Gastrocnemius medialis (tissue), 4 donors: ENCODE data around the gene RNASEH2A. TPM values are rescaled to one million over a fixed set of nuclear protein-coding genes. Genes with fewer than 3 reads are reported as not detected.

Source experiments
- ATAC-seq, 2 donors: fragments of 150-250 bp; one replicate each; pipeline ENCODE4 v1.9.1; 2016
- DNase-seq, 2 donors: peaks; one replicate each; pipeline ENCODE4 v3.0.0-alpha.2; 2019
- H3K27ac ChIP-seq, 4 donors: fragments of 200-600 bp; sonication (generic); 1 replicate in 1 of 4; 2 replicates in 3 of 4; pipeline ENCODE4 v1.5.1; 2016 to 2018; ENCODE audit warnings: mild to moderate bottlenecking in 2 of 4, moderate library complexity in 1 of 4
- H3K27me3 ChIP-seq, 3 donors: fragments of 200-600 bp; sonication (generic) in 2 of 3; 1 replicate in 1 of 3; 2 replicates in 2 of 3; pipeline versions ENCODE4 v1.5.1 to v1.6.0; 2016 to 2019; ENCODE audit warnings: mild to moderate bottlenecking in 1 of 3, moderate library complexity in 1 of 3
- H3K36me3 ChIP-seq, 2 donors: fragments of 200-600 bp; sonication (generic) in 1 of 2; one replicate each; pipeline ENCODE4 v1.5.1; 2017 to 2018
- H3K4me1 ChIP-seq, 2 donors: fragments of 200-600 bp; sonication (generic) in 1 of 2; one replicate each; pipeline ENCODE4 v1.5.1; 2016 to 2017; ENCODE audit warnings: mild to moderate bottlenecking in 2 of 2
- H3K4me3 ChIP-seq, 4 donors: fragments of 200-600 bp; sonication (generic) in 3 of 4; 1 replicate in 1 of 4; 2 replicates in 3 of 4; pipeline ENCODE4 v1.5.1; 2016 to 2019; ENCODE audit warnings: mild to moderate bottlenecking in 2 of 4
- H3K9me3 ChIP-seq, 3 donors: fragments of 200-600 bp; sonication (generic) in 2 of 3; 1 replicate in 1 of 3; 2 replicates in 2 of 3; pipeline ENCODE4 v1.5.1; 2016 to 2019
- POLR2A ChIP-seq, 2 donors: fragments of 450-650 bp; IDR thresholded peaks; one replicate each; pipeline ENCODE4 v1.6.1; 2017; ENCODE audit warnings: antibody characterized with exemption in 2 of 2, mild to moderate bottlenecking in 2 of 2, moderate library complexity in 2 of 2
- in situ Hi-C, 4 donors: fragments of 200-750 bp; cut with MboI; loops; one replicate each; pipeline versions ENCODE4 v1.15.0 to v1.8.0; 2017; ENCODE audit warnings: low sequenced_read_pairs in 4 of 4
- intact Hi-C: fragments of 100-400 bp; cut with DNase I; formaldehyde crosslinking; loops from one replicate; pipeline ENCODE4 v1.15.1; 2023; ENCODE audit warnings: low total_unique reads
- total RNA-seq, 4 donors: library from RNA; depleted of rRNA; stranded (reverse); fragments of >200 nt; gene quantifications; one replicate each; pipeline versions ENCODE4 v1.1.0 to v1.2.3, GENCODE V29; 2016
- TF ChIP-seq, protein P1 (sequence below), 5 experiments: fragments of 450-650 bp in 3 of 5; fragments of 200-600 bp in 2 of 5; sonication (generic) in 2 of 5; IDR thresholded peaks in 4 of 5; conservative IDR thresholded peaks in 1 of 5; 1 replicate in 4 of 5; 2 replicates in 1 of 5; pipeline ENCODE4 v1.5.1; 2016 to 2019; ENCODE audit warnings: antibody characterized with exemption in 5 of 5, mild to moderate bottlenecking in 3 of 5, moderate library complexity in 3 of 5

Gene RNASEH2A
- total RNA-seq, 4 donors from 2014 or later: 1.0 to 3.9 (median 2.4) TPM

DNA sequence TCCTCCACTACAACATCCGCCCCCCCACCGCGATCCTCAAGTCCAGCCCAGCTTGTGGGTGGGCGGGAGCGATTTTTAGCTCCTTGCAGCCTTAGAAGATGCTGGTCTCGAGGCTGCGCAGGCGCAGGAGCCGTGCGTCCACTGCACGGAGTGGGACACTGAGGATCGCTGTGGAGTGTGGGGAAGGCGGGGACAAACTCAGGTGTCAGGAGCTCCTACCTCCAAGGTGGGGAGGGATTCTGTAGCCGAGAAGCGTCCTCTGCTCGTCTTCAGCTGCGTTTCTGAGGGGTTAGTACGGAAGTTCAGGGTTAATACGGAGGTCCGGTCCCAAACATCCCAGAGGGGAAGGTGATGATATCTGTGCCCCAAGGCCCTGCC, 28.2 kb downstream of the RNASEH2A start, which contains the start of gene RTBDN:
TSS of gene RTBDN (minus strand) at position 14 of the 378 bp plus-strand sequence. CDS start 4,600 bp downstream, outside the sequence.
- H3K4me3 ChIP-seq: peak within 1 kb of the TSS; percentile 40 to 44 (median 42)
- H3K27me3 ChIP-seq: peaks cover 89 to 94% (median 91%) of the 10 kb centered on the region in 3 donors
- ATAC-seq (no peak), DNase-seq (no peak)
- no peaks in the 10 kb centered on the region for H3K9me3 ChIP-seq
- no peaks in the 10 kb centered on the region for H3K36me3 ChIP-seq
- in situ Hi-C loops: no loop called here
- no peak within 1 kb of the TSS for H3K27ac ChIP-seq
- no peak for TF ChIP-seq POLR2A (IDR thresholded peaks at IDR 0.05)
- TF ChIP-seq, protein P1, sequence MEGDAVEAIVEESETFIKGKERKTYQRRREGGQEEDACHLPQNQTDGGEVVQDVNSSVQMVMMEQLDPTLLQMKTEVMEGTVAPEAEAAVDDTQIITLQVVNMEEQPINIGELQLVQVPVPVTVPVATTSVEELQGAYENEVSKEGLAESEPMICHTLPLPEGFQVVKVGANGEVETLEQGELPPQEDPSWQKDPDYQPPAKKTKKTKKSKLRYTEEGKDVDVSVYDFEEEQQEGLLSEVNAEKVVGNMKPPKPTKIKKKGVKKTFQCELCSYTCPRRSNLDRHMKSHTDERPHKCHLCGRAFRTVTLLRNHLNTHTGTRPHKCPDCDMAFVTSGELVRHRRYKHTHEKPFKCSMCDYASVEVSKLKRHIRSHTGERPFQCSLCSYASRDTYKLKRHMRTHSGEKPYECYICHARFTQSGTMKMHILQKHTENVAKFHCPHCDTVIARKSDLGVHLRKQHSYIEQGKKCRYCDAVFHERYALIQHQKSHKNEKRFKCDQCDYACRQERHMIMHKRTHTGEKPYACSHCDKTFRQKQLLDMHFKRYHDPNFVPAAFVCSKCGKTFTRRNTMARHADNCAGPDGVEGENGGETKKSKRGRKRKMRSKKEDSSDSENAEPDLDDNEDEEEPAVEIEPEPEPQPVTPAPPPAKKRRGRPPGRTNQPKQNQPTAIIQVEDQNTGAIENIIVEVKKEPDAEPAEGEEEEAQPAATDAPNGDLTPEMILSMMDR (IDR thresholded peaks at IDR 0.05 in 4 of 5, conservative IDR thresholded peaks at IDR 0.05 in 1 of 5): no peak
- peaks cover 6 to 9% of the 10 kb centered on the region in 2 donors for H3K4me1 ChIP-seq
- intact Hi-C loops: no loop called here

DNA sequence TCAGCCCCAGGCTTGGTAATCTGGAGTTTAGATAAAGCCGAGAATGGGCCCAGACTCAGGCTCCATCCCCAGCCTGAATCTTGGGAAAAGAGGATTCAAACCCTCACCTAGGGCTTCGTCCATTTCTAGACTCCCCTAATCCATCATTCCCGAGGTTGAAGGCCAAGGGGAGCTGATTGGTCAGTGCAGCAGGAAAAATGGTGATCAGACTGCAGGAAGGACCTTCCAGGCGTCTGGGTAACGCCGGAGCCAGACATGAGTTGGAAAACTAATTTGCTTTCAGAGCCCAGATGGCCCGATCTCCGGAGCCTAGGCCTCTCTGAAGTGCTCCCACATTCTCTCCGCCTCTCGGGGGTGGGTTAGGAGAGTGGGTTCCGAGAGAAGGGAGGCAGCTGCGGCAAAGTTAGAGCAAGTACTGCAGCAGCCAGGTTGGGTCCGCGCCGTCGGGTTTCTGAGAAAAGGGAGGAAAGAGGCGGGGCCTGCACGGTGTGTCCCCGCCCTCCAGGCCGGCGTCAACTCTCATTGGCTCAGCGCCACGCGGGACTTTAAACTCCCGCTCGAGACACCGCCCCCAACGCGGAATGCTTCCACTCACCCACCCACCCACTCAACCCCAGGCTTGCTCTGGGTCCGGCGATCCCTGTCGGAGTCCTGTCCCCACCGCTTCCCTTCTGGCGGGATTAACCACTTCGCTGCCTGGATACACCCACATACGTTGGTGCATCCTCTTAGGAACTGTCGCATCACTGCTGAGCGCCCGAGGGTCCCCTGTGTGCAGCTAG, 28.8 kb downstream of the RNASEH2A start:
- no peak for DNase-seq
- Histone ChIP-seq H3K27me3 (peaks cover 89 to 94% (median 91%) of the 10 kb centered on the region in 3 donors), H3K27ac (no peak overlapping the region), H3K9me3 (no peaks in the 10 kb centered on the region), H3K4me1 (peaks cover 6 to 9% of the 10 kb centered on the region in 2 donors), H3K36me3 (no peaks in the 10 kb centered on the region), H3K4me3 (no peak overlapping the region)
- intact Hi-C loops (no loop called here), in situ Hi-C loops (no loop called here)
- ATAC-seq: no peak
- TF ChIP-seq, protein P1 (IDR thresholded peaks at IDR 0.05 in 4 of 5, conservative IDR thresholded peaks at IDR 0.05 in 1 of 5): no peak

DNA sequence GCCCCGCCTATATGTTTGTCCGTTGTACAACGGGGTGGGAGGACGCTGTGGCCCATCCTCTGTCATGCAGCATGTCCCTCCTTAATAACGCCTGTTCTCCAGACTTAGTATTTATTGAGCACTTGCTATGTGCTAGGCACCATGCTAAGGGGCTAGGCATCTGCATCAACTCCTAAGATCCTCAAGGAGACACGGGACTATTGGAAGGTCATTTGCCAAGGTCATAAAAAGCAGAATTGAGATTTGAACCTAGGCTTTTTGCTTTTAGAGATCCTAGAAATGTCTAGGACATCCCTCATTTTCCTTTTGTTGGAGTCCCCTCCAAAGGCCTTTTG, 30.1 kb downstream of the RNASEH2A start:
- Histone ChIP-seq H3K9me3 (no peaks in the 10 kb centered on the region), H3K4me1 (peaks cover 6 to 9% of the 10 kb centered on the region in 2 donors), H3K27ac (no peak overlapping the region), H3K27me3 (peaks cover 91 to 96% (median 92%) of the 10 kb centered on the region in 3 donors), H3K4me3 (no peak overlapping the region), H3K36me3 (no peaks in the 10 kb centered on the region)
- in situ Hi-C loops: no loop called here
- intact Hi-C loops: no loop called here
- TF ChIP-seq, protein P1 (IDR thresholded peaks at IDR 0.05 in 4 of 5, conservative IDR thresholded peaks at IDR 0.05 in 1 of 5): no peak
- no peak for TF ChIP-seq POLR2A (IDR thresholded peaks at IDR 0.05)
- ATAC-seq (no peak), DNase-seq (no peak)

DNA sequence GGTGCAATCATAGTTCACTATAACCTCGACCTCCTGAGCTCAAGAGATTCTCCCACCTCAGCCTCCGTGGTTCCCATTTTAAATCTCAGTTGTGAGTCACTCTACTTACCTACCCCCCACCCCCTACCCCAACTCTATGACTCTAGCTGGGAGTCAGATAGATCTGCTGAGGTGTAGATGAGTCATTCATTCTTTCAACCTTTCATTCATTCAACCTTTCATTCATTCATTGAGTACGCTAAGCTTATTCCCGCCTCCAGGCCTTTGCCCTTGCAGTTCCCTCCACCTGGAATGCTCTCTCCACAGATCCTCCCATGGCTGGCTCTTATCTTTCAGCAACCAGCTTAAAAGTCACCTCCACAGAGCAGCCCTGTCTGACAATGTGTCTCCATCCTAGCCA, 30.8 kb downstream of the RNASEH2A start:
- TF ChIP-seq, protein P1 (IDR thresholded peaks at IDR 0.05 in 4 of 5, conservative IDR thresholded peaks at IDR 0.05 in 1 of 5): no peak
- TF ChIP-seq POLR2A (IDR thresholded peaks at IDR 0.05): no peak
- DNase-seq (no peak), ATAC-seq (no peak)
- peaks cover 91 to 96% (median 92%) of the 10 kb centered on the region in 3 donors for H3K27me3 ChIP-seq
- no peak overlapping the region for H3K27ac ChIP-seq
- no peaks in the 10 kb centered on the region for H3K9me3 ChIP-seq
- H3K36me3 ChIP-seq: no peaks in the 10 kb centered on the region
- intact Hi-C loops (no loop called here), in situ Hi-C loops (no loop called here)
- peaks cover 6 to 9% of the 10 kb centered on the region in 2 donors for H3K4me1 ChIP-seq
- no peak overlapping the region for H3K4me3 ChIP-seq
